ENCODE data around the gene GULP1.

DNA sequence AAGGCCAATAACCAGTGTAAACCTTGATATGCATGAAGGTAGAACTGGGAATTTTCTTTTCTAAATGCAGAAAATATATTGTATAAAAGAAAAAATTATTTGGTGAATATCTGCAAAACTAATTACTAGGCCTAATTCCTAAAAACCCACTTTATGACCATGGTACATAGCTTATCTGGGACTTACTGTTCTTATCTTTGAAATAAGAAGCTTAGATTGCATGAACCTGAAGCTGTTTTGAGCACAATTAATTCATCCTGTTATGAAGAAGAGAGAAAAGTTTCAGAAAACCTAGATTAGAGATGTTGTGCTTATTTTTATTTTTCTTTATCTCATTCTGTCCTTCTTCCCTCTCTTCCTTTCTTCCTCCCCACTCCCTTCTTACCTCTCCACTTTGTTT, 235.0 kb downstream of the GULP1 start:
- TF ChIP-seq CTCF (optimal IDR thresholded peaks at IDR 0.05 in 1 of 3, IDR thresholded peaks at IDR 0.05 in 1 of 3, conservative IDR thresholded peaks at IDR 0.05 in 1 of 3; ENCODE audit: extremely low read depth in 1 of 3, insufficient read depth in 2 of 3, low read length in 3 of 3) (no peak), EZH2 (IDR thresholded peaks at IDR 0.05; ENCODE audit: low read length) (no peak)
